ENCODE results near the gene TARDBP.
"Not testable (repeated sequence)": the region's sequence is repeated elsewhere in the genome, so short reads cannot be mapped to it uniquely, and the experiment has no call there.

TARDBP gene

GRCh38 chr1:11044086-11044848 lies 31.8 kb downstream of the TARDBP start:
- DNase-seq, result no peak

DNA sequence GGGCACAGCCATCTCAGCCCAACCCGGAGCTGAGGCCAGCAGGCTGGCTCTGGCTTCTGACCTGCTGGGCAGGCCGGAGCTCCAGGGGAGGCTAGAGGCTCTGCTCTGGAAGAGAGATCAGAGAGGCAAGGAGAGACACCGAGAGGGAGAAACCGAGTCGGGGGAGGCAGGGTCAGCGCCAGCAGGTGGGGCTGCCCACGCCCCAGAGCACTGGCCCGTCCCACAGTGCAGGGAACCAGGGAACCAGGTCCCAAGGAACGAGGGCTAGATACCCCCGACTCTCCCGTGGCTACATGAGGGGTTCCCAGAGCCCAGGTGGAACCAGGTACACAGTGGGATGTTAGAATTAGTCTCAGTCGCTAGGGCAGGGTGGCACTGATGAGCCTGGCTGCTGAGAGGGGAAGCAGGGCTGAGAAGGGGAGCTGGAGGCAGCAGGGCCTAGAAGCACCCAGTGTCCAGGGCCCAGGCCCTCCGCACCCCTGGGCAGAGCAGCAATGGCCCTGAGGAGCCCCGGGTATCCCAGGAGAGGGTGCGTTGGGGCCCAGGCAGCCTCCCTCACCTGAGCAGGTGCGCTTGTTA lies 32.5 kb downstream of the TARDBP start:
- DNase-seq, result no peak

GRCh38 chr1:11045428-11046269 lies 33.2 kb downstream of the TARDBP start:
- DNase-seq, result no peak

DNA sequence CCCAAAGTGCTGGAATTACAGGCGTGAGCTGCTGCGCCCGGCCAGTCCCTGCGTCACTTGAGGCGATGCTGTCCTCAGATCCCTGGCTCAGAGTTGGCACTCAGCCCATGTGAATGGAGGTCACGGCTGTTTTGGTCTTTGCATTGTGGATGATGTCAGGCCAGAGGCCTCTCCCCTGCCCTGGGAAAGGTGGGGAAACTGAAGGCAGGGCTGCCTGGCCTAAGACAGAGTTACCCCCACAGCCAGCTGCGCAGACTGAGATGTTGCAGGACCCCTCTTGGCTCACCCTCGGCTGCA lies 33.8 kb downstream of the TARDBP start:
- no peak for DNase-seq

DNA sequence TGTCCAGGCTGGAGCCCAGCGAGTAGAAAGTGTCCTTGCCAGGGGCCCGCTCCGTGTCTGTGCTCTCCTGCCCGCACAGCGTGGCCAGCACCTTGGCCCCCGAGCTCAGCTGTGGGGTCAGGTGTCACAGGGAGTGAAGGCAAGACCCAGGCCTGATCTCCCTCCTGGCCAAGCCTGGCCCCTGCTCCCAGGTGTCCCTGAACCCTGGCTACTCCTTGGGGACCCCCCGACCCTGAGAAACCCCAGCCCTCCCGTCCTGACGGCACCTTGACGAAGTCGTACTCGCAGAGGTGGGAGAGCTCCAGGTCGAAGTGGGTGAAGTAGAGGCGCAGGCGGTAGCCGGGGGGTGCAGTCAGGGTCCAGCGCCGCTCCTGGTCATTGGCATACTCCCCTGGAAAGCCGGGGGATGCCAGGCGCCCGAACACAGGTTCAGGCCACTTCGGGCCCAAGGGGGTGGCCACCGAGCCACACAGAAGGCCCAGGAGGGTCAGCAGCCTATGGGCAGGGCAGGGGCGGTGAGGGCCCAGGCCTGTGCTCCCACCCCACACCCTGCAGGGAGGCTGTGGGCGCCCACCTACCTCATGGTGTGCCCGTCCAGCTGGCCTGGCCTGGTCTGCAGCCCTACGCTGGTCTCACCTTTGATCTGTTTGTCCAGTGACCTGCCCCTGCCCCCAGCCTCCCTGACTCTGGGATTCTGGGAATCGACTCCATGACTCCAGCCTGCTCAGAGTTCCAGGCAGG lies 34.3 kb downstream of the TARDBP start, which contains the start of gene MASP2:
Gene MASP2, minus strand, starts transcription at position 615 of the 741 bp plus-strand sequence. Its CDS starts 32 bp downstream, at position 583.
- no peak for DNase-seq

- not testable (repeated sequence) for DNase-seq
Measured at GRCh38 chr1:11051121-11051520, 38.7 kb downstream of the TARDBP start.

GRCh38 chr1:11051781-11052511 lies 39.5 kb downstream of the TARDBP start:
- DNase-seq, result no peak

- DNase-seq, result no peak
Measured at GRCh38 chr1:11052839-11053757, 40.6 kb downstream of the TARDBP start.

GRCh38 chr1:11053758-11054137 lies 41.3 kb downstream of the TARDBP start:
- DNase-seq, result no peak

- DNase-seq, result no peak
Measured at GRCh38 chr1:11054181-11054580, 41.7 kb downstream of the TARDBP start.

- DNase-seq, result no peak
Measured at GRCh38 chr1:11054666-11055065, 42.2 kb downstream of the TARDBP start.

DNA sequence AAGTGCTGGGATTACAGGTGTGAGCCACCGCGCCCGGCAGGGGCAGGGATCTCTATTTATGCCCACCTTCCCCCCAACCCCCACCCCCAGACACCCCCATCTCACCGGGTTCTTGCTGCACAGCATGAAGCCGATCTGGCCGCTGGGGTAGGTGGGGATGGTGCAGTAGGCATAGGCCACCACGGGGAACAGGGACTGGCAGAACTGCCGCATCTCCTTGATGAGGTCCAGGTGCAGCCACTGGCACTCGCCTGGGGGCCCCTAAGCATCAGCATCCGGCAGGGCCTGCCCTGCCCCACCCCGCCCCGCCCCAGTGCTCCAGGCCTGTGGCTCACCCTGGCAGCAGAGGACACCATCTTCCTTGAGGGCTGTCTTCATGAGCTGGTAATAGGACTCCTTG lies 43.2 kb downstream of the TARDBP start:
- DNase-seq, result no peak

GRCh38 chr1:11056504-11056903 lies 44.0 kb downstream of the TARDBP start:
- no peak for DNase-seq

DNA sequence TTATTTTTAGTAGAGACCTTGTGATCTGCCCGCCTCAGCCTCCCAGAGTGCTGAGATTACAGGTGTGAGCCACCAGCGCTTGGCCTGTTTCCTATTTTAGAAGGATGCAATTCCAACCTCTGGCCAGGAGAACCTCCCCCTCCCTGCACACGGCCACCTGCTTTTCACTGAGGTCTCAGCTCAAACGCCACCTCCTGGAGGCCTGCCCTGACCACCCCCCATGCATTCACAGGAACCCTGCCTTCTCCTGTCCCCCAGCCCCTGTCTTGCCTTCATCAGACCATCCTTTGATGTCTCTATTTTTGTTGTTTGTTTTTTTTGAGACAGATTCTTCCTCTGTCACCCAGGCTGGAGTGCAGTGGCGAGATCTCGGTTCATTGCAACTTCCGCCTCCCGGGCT lies 45.0 kb downstream of the TARDBP start:
- no peak for DNase-seq

GRCh38 chr1:11058026-11058425 lies 45.6 kb downstream of the TARDBP start:
- DNase-seq, result no peak

DNA sequence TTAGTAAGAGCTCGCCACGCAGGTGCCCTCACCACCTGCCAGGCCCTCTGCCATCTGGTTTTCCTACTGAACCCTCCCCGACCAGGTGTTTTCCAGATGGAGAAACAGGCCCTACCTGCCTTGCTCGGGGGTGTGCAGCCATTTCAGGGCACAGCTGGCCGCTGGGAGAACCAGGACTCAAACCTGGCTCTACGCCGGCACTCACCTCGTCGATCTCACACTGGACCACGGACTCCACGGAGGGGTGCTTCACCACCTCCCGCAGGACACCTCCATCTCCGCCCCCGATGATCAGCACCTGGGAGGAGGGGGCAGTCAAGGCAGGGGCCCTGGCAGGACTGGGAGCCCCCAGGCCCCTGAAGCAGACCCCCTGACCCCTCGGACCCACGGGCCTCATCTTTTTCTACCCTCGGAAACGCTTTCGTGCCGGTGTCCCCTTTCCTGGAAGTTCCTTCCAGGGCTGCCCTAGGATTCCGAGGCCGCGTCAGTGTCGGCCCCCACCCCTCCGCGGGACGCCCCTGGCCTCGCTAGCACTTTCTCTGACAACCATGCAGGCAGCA lies 46.2 kb downstream of the TARDBP start:
- no peak for DNase-seq

- DNase-seq, result peak in 3 of 5 donors; percentile 13 to 52 (median 22)
Measured at GRCh38 chr1:11059155-11059967, 46.9 kb downstream of the TARDBP start.

DNA sequence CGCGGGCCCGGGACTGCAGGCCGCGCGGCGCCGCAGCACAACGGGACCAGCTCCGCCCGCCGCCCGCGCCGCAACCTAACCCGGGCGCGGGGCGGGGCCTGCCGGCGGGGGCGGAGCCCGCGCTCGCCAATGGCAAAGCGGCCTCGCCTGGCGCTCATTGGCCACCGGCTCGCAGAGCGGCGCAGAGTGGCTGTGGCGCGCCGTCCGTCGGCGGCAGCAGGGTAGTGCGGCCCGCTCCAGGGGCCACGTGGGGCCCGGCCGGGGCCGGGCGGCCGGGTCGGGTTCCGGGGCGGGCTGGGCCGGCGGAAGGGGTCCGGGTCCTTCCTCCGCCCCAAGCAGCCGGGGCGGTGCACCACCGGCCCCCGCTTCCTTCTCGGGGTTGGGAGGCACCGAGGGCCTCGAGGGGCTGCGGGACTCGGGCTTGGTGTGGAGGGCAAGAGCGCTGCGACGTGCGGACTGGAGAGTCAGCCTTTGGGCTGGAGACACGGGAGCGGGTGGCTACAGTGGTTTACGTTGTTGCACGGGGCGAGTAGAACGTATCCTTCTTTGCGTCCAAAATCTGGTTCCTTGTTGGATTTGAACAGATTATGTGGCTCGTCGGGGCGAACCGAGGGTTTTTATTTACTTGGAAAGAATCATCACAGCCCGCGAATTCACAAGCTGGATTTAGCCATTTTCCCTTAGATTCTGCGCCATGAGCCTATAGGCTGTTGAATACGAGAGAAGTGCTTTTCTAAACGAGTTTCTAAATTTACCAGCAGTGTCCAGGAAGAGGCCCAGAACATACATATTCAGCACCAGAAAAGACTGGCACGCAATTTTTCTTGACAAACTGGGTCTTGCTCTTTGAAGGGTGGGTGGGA lies 47.7 kb downstream of the TARDBP start, which contains the start of gene SRM:
Gene SRM, minus strand, starts transcription at position 51 of the 863 bp plus-strand sequence. CDS start 75 bp downstream, outside the sequence.
- peak; percentile 80 to 93 (median 83) for DNase-seq
